DMS53 treated with DMSO at 0.1 percent for 48 hours (cell line): ENCODE measurements around the gene OR10H5.
"Not testable (repeated sequence)": the region's sequence is repeated elsewhere in the genome, so short reads cannot be mapped to it uniquely, and the experiment has no call there.

Experiments
- DNase-seq: peaks from one replicate; lab custom pipeline; 2025; ENCODE audit not compliant: unreplicated experiment; lab: John Stamatoyannopoulos, UW

OR10H5 gene

GRCh38 chr19:15810335-15810734 lies 22.9 kb downstream of the OR10H5 start:
- no peak for DNase-seq

GRCh38 chr19:15811476-15811875 lies 24.0 kb downstream of the OR10H5 start:
- no peak for DNase-seq

GRCh38 chr19:15812060-15812722 lies 24.7 kb downstream of the OR10H5 start:
- no peak for DNase-seq

- DNase-seq, result no peak
Observed at GRCh38 chr19:15813916-15814315, 26.5 kb downstream of the OR10H5 start.

GRCh38 chr19:15815306-15815705 lies 27.8 kb downstream of the OR10H5 start, which contains the start of gene OR10H1:
OR10H1 (minus strand) TSS chr19:15815664; CDS start chr19:15808037, 7,627 bp downstream.
- DNase-seq, result no peak

GRCh38 chr19:15820646-15821045 lies 33.2 kb downstream of the OR10H5 start:
- no peak for DNase-seq

GRCh38 chr19:15825753-15826152 lies 38.3 kb downstream of the OR10H5 start:
- DNase-seq, result no peak

- DNase-seq, result no peak
Observed at GRCh38 chr19:15828121-15828610, 40.7 kb downstream of the OR10H5 start.

- not testable (repeated sequence) for DNase-seq
Observed at GRCh38 chr19:15828611-15829305, 41.3 kb downstream of the OR10H5 start.

- no peak for DNase-seq
Observed at GRCh38 chr19:15829306-15829698, 41.8 kb downstream of the OR10H5 start.

GRCh38 chr19:15829786-15830185 lies 42.3 kb downstream of the OR10H5 start:
- DNase-seq, result no peak

- no peak for DNase-seq
Observed at GRCh38 chr19:15831626-15832025, 44.2 kb downstream of the OR10H5 start.

- DNase-seq, result not testable (repeated sequence)
Observed at GRCh38 chr19:15834232-15834631, 46.8 kb downstream of the OR10H5 start.

GRCh38 chr19:15835565-15836329 lies 48.3 kb downstream of the OR10H5 start:
- not testable (repeated sequence) for DNase-seq

- no peak for DNase-seq
Observed at GRCh38 chr19:15836330-15837220, 49.1 kb downstream of the OR10H5 start.

GRCh38 chr19:15837221-15837731 lies 49.8 kb downstream of the OR10H5 start:
- DNase-seq, result no peak

- DNase-seq, result no peak
Observed at GRCh38 chr19:15838351-15838750, 50.9 kb downstream of the OR10H5 start.

- DNase-seq, result not testable (repeated sequence)
Observed at GRCh38 chr19:15839888-15840287, 52.4 kb downstream of the OR10H5 start.

GRCh38 chr19:15840833-15841232 lies 53.4 kb downstream of the OR10H5 start:
- DNase-seq, result no peak

GRCh38 chr19:15841875-15842569 lies 54.6 kb downstream of the OR10H5 start:
- no peak for DNase-seq
